ENCODE measurements around the gene GDF15. TPM values are rescaled to one million over a fixed set of nuclear protein-coding genes. Genes with fewer than 3 reads are reported as not detected.

The GDF15 gene
- total and polyA plus RNA-seq, 2 donors (not counting 3 experiments of a cell fraction or from before 2014, with no cell fraction given): 165 to 206 TPM

- DNase-seq (ENCODE audit: low read depth, low spot score) (no peak), FAIRE-seq (no peak)
- Histone ChIP-seq H3K27me3 (ENCODE audit: control insufficient read depth in 2 of 2, insufficient read depth in 2 of 2, low read length in 2 of 2) (no peaks in the 10 kb centered on the region), H2AFZ (ENCODE audit: low read depth, low read length) (no peak overlapping the region), H3K4me1 (ENCODE audit: control insufficient read depth, extremely low read depth, insufficient read depth, low read length) (no peaks in the 10 kb centered on the region), H3K9ac (replicated peaks; ENCODE audit: extremely low read depth, insufficient read depth, low read length) (no peak overlapping the region), H4K20me1 (replicated peaks; ENCODE audit: control insufficient read depth, extremely low read depth, insufficient read depth, low read length) (no peaks in the 10 kb centered on the region), H3K4me2 (ENCODE audit: insufficient read depth, low read length) (no peak overlapping the region), H3K4me3 (replicated peaks in 1 of 3; ENCODE audit: insufficient read depth in 1 of 3, low read depth in 1 of 3, low read length in 3 of 3) (no peak overlapping the region), H3K9me1 (replicated peaks; ENCODE audit: control insufficient read depth, extremely low read depth, insufficient read depth, low read length) (no peaks in the 10 kb centered on the region), H3K9me3 (replicated peaks; ENCODE audit: control insufficient read depth, insufficient read depth, low read length) (no peaks in the 10 kb centered on the region), H3K79me2 (ENCODE audit: control insufficient read depth, insufficient read depth, low read length) (no peaks in the 10 kb centered on the region), H3K36me3 (ENCODE audit: control insufficient read depth in 2 of 2, extremely low read depth in 1 of 2, insufficient read depth in 2 of 2, low read length in 2 of 2) (peaks cover 0 to 10% of the 10 kb centered on the region in 2 experiments), H3K27ac (ENCODE audit: insufficient read depth, low read depth, low read length) (no peak overlapping the region)
- ChIA-PET CTCF (interaction anchor here (1.2 kb wide), 1 partner anchor 29 kb away, joined by 4 read pairs; the partner anchor contains the start of gene GDF15), POLR2A (no interaction called here)
- intact Hi-C loops (cut with micrococcal nuclease) (no loop called here), dilution Hi-C loops (cut with MboI; ENCODE audit: extremely low pct_ligation_motif_present, low sequenced_read_pairs) (no loop called here)
- no TSS peak for BruUV-seq (replicated peaks)
- TF ChIP-seq POLR2AphosphoS5 (IDR thresholded peaks at IDR 0.05; ENCODE audit: insufficient read depth, low read depth, low read length) (no peak), GATA2 (IDR thresholded peaks at IDR 0.05; ENCODE audit: insufficient read depth, insufficient read length, low read depth, low read length) (no peak), MYC (IDR thresholded peaks at IDR 0.05; ENCODE audit: low read depth, low read length) (no peak), MAX (IDR thresholded peaks at IDR 0.05; ENCODE audit: insufficient read depth, insufficient read length) (no peak), EZH2 (IDR thresholded peaks at IDR 0.05; ENCODE audit: borderline replicate concordance, low read depth, low read length, severe bottlenecking) (no peak), FOS (IDR thresholded peaks at IDR 0.05; ENCODE audit: borderline replicate concordance, insufficient read depth, low read length) (no peak), POLR2A (IDR thresholded peaks at IDR 0.05; ENCODE audit: low read depth, low read length) (no peak), JUN (IDR thresholded peaks at IDR 0.05; ENCODE audit: borderline replicate concordance, insufficient read depth, insufficient read length, low read depth) (no peak)
- TF ChIP-seq, protein P1, sequence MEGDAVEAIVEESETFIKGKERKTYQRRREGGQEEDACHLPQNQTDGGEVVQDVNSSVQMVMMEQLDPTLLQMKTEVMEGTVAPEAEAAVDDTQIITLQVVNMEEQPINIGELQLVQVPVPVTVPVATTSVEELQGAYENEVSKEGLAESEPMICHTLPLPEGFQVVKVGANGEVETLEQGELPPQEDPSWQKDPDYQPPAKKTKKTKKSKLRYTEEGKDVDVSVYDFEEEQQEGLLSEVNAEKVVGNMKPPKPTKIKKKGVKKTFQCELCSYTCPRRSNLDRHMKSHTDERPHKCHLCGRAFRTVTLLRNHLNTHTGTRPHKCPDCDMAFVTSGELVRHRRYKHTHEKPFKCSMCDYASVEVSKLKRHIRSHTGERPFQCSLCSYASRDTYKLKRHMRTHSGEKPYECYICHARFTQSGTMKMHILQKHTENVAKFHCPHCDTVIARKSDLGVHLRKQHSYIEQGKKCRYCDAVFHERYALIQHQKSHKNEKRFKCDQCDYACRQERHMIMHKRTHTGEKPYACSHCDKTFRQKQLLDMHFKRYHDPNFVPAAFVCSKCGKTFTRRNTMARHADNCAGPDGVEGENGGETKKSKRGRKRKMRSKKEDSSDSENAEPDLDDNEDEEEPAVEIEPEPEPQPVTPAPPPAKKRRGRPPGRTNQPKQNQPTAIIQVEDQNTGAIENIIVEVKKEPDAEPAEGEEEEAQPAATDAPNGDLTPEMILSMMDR (IDR thresholded peaks at IDR 0.05; ENCODE audit: extremely low read depth in 1 of 2, insufficient read depth in 1 of 2, low read depth in 1 of 2, low read length in 2 of 2): no peak
Measured at GRCh38 chr19:18357041-18357440, 28.9 kb upstream of the GDF15 start.

Data from endothelial cell of umbilical vein (primary cell).